ENCODE results near the gene FMO5. TPM values are rescaled to one million over a fixed set of nuclear protein-coding genes. Genes with fewer than 3 reads are reported as not detected.

FMO5 gene
- total RNA-seq, 1 experiment from 2014 or later = 2.8 TPM

DNA sequence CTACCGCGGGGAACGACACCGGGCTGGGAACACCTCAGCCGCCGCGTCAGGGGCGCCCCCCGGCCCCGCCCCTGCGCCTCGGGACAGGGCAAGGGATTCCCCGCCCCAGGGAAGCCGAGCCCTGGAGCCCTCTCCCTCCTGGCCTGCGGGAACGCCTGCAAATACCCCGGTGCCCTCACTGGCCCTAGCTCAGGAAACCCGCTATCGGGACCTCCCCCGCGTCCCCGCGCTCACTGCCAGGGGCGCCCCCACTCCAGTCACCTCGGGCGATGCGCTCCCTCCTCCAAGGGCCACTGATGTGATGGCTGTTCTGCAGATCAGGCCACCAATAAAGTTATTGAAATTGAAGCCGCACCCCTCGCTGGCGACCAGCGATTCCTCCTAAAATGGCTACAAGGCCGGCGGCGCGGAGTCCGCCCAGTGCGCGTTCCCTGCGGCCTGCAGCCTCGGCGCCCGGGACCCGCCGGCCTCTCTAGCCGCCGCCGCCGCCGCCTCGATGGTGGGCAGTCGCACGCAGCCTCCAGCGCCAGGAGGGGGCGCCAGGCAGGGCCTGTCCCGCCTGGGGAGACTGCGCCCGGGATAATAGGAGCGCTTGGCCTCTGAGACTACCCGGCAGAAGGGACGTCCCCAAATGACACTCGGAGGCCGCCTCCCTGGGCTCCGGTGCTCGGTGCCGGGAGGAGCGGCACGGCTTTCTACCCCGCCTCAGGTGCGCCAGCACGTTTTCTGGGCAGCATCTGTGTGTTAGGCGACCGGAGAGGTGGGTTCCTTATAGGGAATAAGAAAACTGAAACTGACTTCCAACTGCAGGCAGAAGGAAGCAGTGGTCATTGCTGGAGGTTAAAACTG, 52.7 kb downstream of the FMO5 start, which contains the start of gene PRKAB2:
PRKAB2 (minus strand) TSS at position 303 of the 849 bp plus-strand sequence. CDS start 326 bp downstream, outside the sequence.
- Histone ChIP-seq H3K9me2 (replicated peaks; ENCODE audit: low read length) (no peaks in the 10 kb centered on the region), H3K4me3 (ENCODE audit: low read length) (peak within 1 kb of the TSS; percentile 86), H3K4me1 (ENCODE audit: insufficient read depth, low read length) (peaks cover 55% of the 10 kb centered on the region), H3K27ac (ENCODE audit: low read length) (peak within 1 kb of the TSS; percentile 56), H4K20me1 (ENCODE audit: low read length) (no peaks in the 10 kb centered on the region), H2AFZ (ENCODE audit: low read length) (peak within 1 kb of the TSS; percentile 91), H3K79me2 (ENCODE audit: low read length) (peaks cover 63% of the 10 kb centered on the region), H3K4me2 (ENCODE audit: low read length) (peak within 1 kb of the TSS; percentile 90), H3K27me3 (ENCODE audit: low read length) (no peaks in the 10 kb centered on the region), H3K36me3 (ENCODE audit: low read depth, low read length) (no peaks in the 10 kb centered on the region), H3K9ac (ENCODE audit: low read length) (peak within 1 kb of the TSS; percentile 77), H3K9me3 (ENCODE audit: low read length) (no peaks in the 10 kb centered on the region), H3F3A (ENCODE audit: low read length, unreplicated experiment) (peaks cover 12% of the 10 kb centered on the region)
- ChIA-PET CTCF (interaction anchor here (0.9 to 1.8 kb wide), 4 partner anchors 65 to 71 kb away, joined by 3 to 8 read pairs (median 4); partner anchors contain the start of gene CHD1L), POLR2A (ENCODE audit: unreplicated experiment) (interaction anchor here (1.0 kb wide), 1 partner anchor 70 kb away, joined by 4 read pairs; the partner anchor contains the start of gene CHD1L)
- DNase-seq (peak; percentile 97), ATAC-seq (peak; percentile 81)
- intact Hi-C loops (cut with micrococcal nuclease) = no loop called here
- BruUV-seq (replicated peaks) = no TSS peak
- TF ChIP-seq EZH2 (IDR thresholded peaks at IDR 0.05; ENCODE audit: low read length, unreplicated experiment) (no peak), CTCF (conservative IDR thresholded peaks at IDR 0.05; ENCODE audit: low read depth, low read length) (peak; percentile 96)

GRCh38 chr1:147171399-147172167, 53.6 kb downstream of the FMO5 start:
- Histone ChIP-seq H3K27ac (ENCODE audit: low read length) (peak overlapping the region; percentile 39), H3K27me3 (ENCODE audit: low read length) (no peaks in the 10 kb centered on the region), H2AFZ (ENCODE audit: low read length) (peak overlapping the region; percentile 91), H4K20me1 (ENCODE audit: low read length) (no peaks in the 10 kb centered on the region), H3K9me2 (replicated peaks; ENCODE audit: low read length) (no peaks in the 10 kb centered on the region), H3K4me1 (ENCODE audit: insufficient read depth, low read length) (peaks cover 56% of the 10 kb centered on the region), H3K79me2 (ENCODE audit: low read length) (peaks cover 68% of the 10 kb centered on the region), H3K9ac (ENCODE audit: low read length) (peak overlapping the region; percentile 77), H3K36me3 (ENCODE audit: low read depth, low read length) (peaks cover 2% of the 10 kb centered on the region; the same call in 1 of the 2 replicates), H3K4me2 (ENCODE audit: low read length) (peak overlapping the region; percentile 90), H3F3A (ENCODE audit: low read length, unreplicated experiment) (peaks cover 12% of the 10 kb centered on the region), H3K9me3 (ENCODE audit: low read length) (no peaks in the 10 kb centered on the region), H3K4me3 (ENCODE audit: low read length) (peak overlapping the region; percentile 86)
- intact Hi-C loops (cut with micrococcal nuclease) = loop anchor here (1.0 to 2.0 kb wide), 2 partner anchors 43 to 71 kb away; partner anchors contain the start of gene CHD1L
- ChIA-PET POLR2A (ENCODE audit: unreplicated experiment) (no interaction called here), CTCF (interaction anchor here (1.8 kb wide), 1 partner anchor 71 kb away, joined by 5 read pairs; the partner anchor contains the start of gene CHD1L)
- TSS peak; percentile 32 for BruUV-seq (replicated peaks)
- DNase-seq = peak; percentile 29
- ATAC-seq = no peak; the same call in 1 of the 2 replicates
- TF ChIP-seq CTCF (conservative IDR thresholded peaks at IDR 0.05; ENCODE audit: low read depth, low read length) (no peak), EZH2 (IDR thresholded peaks at IDR 0.05; ENCODE audit: low read length, unreplicated experiment) (no peak), EZH2phosphoT487 (IDR thresholded peaks at IDR 0.05; ENCODE audit: borderline replicate concordance, low read length) (no peak)
